ENCODE data around the gene RNU6-7.

GRCh38 chr14:32167907-32168306 is 33.9 kb upstream of the RNU6-7 start:
- TF ChIP-seq, protein P1, sequence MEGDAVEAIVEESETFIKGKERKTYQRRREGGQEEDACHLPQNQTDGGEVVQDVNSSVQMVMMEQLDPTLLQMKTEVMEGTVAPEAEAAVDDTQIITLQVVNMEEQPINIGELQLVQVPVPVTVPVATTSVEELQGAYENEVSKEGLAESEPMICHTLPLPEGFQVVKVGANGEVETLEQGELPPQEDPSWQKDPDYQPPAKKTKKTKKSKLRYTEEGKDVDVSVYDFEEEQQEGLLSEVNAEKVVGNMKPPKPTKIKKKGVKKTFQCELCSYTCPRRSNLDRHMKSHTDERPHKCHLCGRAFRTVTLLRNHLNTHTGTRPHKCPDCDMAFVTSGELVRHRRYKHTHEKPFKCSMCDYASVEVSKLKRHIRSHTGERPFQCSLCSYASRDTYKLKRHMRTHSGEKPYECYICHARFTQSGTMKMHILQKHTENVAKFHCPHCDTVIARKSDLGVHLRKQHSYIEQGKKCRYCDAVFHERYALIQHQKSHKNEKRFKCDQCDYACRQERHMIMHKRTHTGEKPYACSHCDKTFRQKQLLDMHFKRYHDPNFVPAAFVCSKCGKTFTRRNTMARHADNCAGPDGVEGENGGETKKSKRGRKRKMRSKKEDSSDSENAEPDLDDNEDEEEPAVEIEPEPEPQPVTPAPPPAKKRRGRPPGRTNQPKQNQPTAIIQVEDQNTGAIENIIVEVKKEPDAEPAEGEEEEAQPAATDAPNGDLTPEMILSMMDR (IDR thresholded peaks at IDR 0.05 in 2 of 3, conservative IDR thresholded peaks at IDR 0.05 in 1 of 3; ENCODE audit: control insufficient read depth in 2 of 3, extremely low read depth in 1 of 3, insufficient read depth in 1 of 3, low read depth in 3 of 3, low read length in 3 of 3): no peak
- TF ChIP-seq POLR2AphosphoS2 (IDR thresholded peaks at IDR 0.05; ENCODE audit: low read depth, low read length) (no peak), YY1 (IDR thresholded peaks at IDR 0.05; ENCODE audit: low read depth, low read length) (no peak), CEBPB (IDR thresholded peaks at IDR 0.05; ENCODE audit: borderline replicate concordance in 1 of 2, low read depth in 2 of 2, low read length in 2 of 2) (no peak), PAX8 (IDR thresholded peaks at IDR 0.05) (no peak), POLR2A (IDR thresholded peaks at IDR 0.05; ENCODE audit: low read depth, low read length) (no peak), FOXM1 (IDR thresholded peaks at IDR 0.05; ENCODE audit: low read depth, low read length) (no peak), EZH2 (IDR thresholded peaks at IDR 0.05; ENCODE audit: borderline replicate concordance, control insufficient read depth, low read depth, low read length) (no peak), TARDBP (IDR thresholded peaks at IDR 0.05; ENCODE audit: borderline replicate concordance) (no peak), TBL1XR1 (IDR thresholded peaks at IDR 0.05; ENCODE audit: low read depth, low read length) (no peak), POLR2AphosphoS5 (IDR thresholded peaks at IDR 0.05; ENCODE audit: low read length) (no peak), KDM1A (IDR thresholded peaks at IDR 0.05; ENCODE audit: borderline replicate concordance) (no peak)
- TF ChIP-seq, protein P2, sequence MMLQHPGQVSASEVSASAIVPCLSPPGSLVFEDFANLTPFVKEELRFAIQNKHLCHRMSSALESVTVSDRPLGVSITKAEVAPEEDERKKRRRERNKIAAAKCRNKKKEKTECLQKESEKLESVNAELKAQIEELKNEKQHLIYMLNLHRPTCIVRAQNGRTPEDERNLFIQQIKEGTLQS (IDR thresholded peaks at IDR 0.05; ENCODE audit: borderline replicate concordance, extremely low read depth, low read depth, low read length): no peak

Measured in GM12878 (cell line).